Activated CD4-positive, alpha-beta memory T cell treated with anti-CD3 and anti-CD28 coated beads, Interleukin-2, amount 10 ng/mL, durations not matched to agents 7 days and 5 days (primary cell): ENCODE data around the gene MYO1B. TPM values are rescaled to one million over a fixed set of nuclear protein-coding genes. Genes with fewer than 3 reads are reported as not detected.

Experiments
- CTCF ChIA-PET: fragments of 350-600 bp; sonication (Branson Sonifier 250); formaldehyde crosslinking; loops from one replicate; lab custom pipeline; 2021; ENCODE audit warnings: antibody characterized with exemption, inconsistent platforms; lab: Charles Lee
- POLR2A ChIA-PET: fragments of 350-600 bp; sonication (Branson Sonifier 250); formaldehyde crosslinking; loops from one replicate; lab custom pipeline; 2021; ENCODE audit warnings: antibody characterized with exemption; lab: Charles Lee
- DNase-seq: peaks from one replicate; pipeline ENCODE4 v3.0.0-alpha.2; 2020
- H3K27ac Mint-ChIP-seq: one replicate; pipeline ENCODE4 v1.8.0; 2021; ENCODE audit warnings: mild to moderate bottlenecking, mixed read lengths
- H3K27me3 Mint-ChIP-seq: one replicate; pipeline ENCODE4 v1.8.0; 2021; ENCODE audit warnings: mixed read lengths
- H3K36me3 Mint-ChIP-seq: one replicate; pipeline ENCODE4 v1.8.0; 2021; ENCODE audit warnings: low read depth, mixed read lengths
- H3K4me1 Mint-ChIP-seq: one replicate; pipeline ENCODE4 v1.8.0; 2021; ENCODE audit warnings: mixed read lengths
- H3K4me3 Mint-ChIP-seq: one replicate; pipeline ENCODE4 v1.8.0; 2021; ENCODE audit warnings: mild to moderate bottlenecking, mixed read lengths
- H3K9me3 Mint-ChIP-seq: one replicate; pipeline ENCODE4 v1.8.0; 2021; ENCODE audit warnings: mixed read lengths
- total RNA-seq, 2 experiments: library from RNA; stranded (reverse); gene quantifications; one replicate each; pipeline ENCODE4 v1.2.3, GENCODE V29; 2021

The MYO1B gene
- total RNA-seq, 2 experiments from 2014 or later = 2.1 to 2.9 TPM

- H3K27ac Mint-ChIP-seq = no peak overlapping the region
- POLR2A ChIA-PET = no interaction called here
- no peaks in the 10 kb centered on the region for H3K4me1 Mint-ChIP-seq
- H3K36me3 Mint-ChIP-seq = no peaks in the 10 kb centered on the region
- H3K9me3 Mint-ChIP-seq = no peaks in the 10 kb centered on the region
- H3K27me3 Mint-ChIP-seq = no peaks in the 10 kb centered on the region
- CTCF ChIA-PET = no interaction called here
- H3K4me3 Mint-ChIP-seq = no peak overlapping the region
- no peak for DNase-seq
Measured at GRCh38 chr2:191312163-191312562, 67.0 kb downstream of the MYO1B start.

GRCh38 chr2:191312662-191313061 is 67.5 kb downstream of the MYO1B start:
- Mint-ChIP-seq H3K36me3 (no peaks in the 10 kb centered on the region), H3K27me3 (no peaks in the 10 kb centered on the region), H3K9me3 (no peaks in the 10 kb centered on the region), H3K4me1 (no peaks in the 10 kb centered on the region), H3K4me3 (no peak overlapping the region), H3K27ac (no peak overlapping the region)
- DNase-seq = no peak
- ChIA-PET POLR2A (no interaction called here), CTCF (no interaction called here)

- ChIA-PET CTCF (no interaction called here), POLR2A (no interaction called here)
- Mint-ChIP-seq H3K36me3 (no peaks in the 10 kb centered on the region), H3K4me1 (no peaks in the 10 kb centered on the region), H3K4me3 (no peak overlapping the region), H3K27me3 (no peaks in the 10 kb centered on the region), H3K27ac (no peak overlapping the region), H3K9me3 (no peaks in the 10 kb centered on the region)
- DNase-seq = no peak
Measured at GRCh38 chr2:191314697-191315364, 69.6 kb downstream of the MYO1B start.

- no peak overlapping the region for H3K4me3 Mint-ChIP-seq
- H3K36me3 Mint-ChIP-seq = no peaks in the 10 kb centered on the region
- no peak for DNase-seq
- no peak overlapping the region for H3K27ac Mint-ChIP-seq
- CTCF ChIA-PET = no interaction called here
- H3K4me1 Mint-ChIP-seq = no peaks in the 10 kb centered on the region
- POLR2A ChIA-PET = no interaction called here
- no peaks in the 10 kb centered on the region for H3K9me3 Mint-ChIP-seq
- no peaks in the 10 kb centered on the region for H3K27me3 Mint-ChIP-seq
Measured at GRCh38 chr2:191315365-191315752, 70.2 kb downstream of the MYO1B start.

GRCh38 chr2:191316246-191316994 is 71.2 kb downstream of the MYO1B start:
- ChIA-PET POLR2A (no interaction called here), CTCF (no interaction called here)
- Mint-ChIP-seq H3K27me3 (no peaks in the 10 kb centered on the region), H3K4me1 (no peaks in the 10 kb centered on the region), H3K36me3 (no peaks in the 10 kb centered on the region), H3K27ac (no peak overlapping the region), H3K9me3 (no peaks in the 10 kb centered on the region), H3K4me3 (no peak overlapping the region)
- DNase-seq = no peak

- H3K27me3 Mint-ChIP-seq = no peaks in the 10 kb centered on the region
- ChIA-PET POLR2A (no interaction called here), CTCF (no interaction called here)
- peaks cover 11% of the 10 kb centered on the region for H3K4me1 Mint-ChIP-seq
- no peaks in the 10 kb centered on the region for H3K9me3 Mint-ChIP-seq
- no peak overlapping the region for H3K27ac Mint-ChIP-seq
- DNase-seq = no peak
- no peaks in the 10 kb centered on the region for H3K36me3 Mint-ChIP-seq
- no peak overlapping the region for H3K4me3 Mint-ChIP-seq
Measured at GRCh38 chr2:191318037-191318728, 73.0 kb downstream of the MYO1B start.

GRCh38 chr2:191318729-191319078 is 73.5 kb downstream of the MYO1B start:
- Mint-ChIP-seq H3K27me3 (no peaks in the 10 kb centered on the region), H3K36me3 (no peaks in the 10 kb centered on the region), H3K27ac (no peak overlapping the region), H3K4me3 (no peak overlapping the region), H3K9me3 (peaks cover 3% of the 10 kb centered on the region), H3K4me1 (peaks cover 11% of the 10 kb centered on the region)
- ChIA-PET CTCF (no interaction called here), POLR2A (no interaction called here)
- no peak for DNase-seq

GRCh38 chr2:191319186-191319585 is 74.0 kb downstream of the MYO1B start:
- Mint-ChIP-seq H3K27me3 (no peaks in the 10 kb centered on the region), H3K36me3 (no peaks in the 10 kb centered on the region), H3K4me3 (no peak overlapping the region), H3K9me3 (peaks cover 3% of the 10 kb centered on the region), H3K4me1 (peaks cover 11% of the 10 kb centered on the region), H3K27ac (no peak overlapping the region)
- ChIA-PET POLR2A (no interaction called here), CTCF (no interaction called here)
- no peak for DNase-seq

GRCh38 chr2:191320881-191321280 is 75.7 kb downstream of the MYO1B start:
- Mint-ChIP-seq H3K36me3 (no peaks in the 10 kb centered on the region), H3K4me1 (peaks cover 11% of the 10 kb centered on the region), H3K27ac (no peak overlapping the region), H3K27me3 (no peaks in the 10 kb centered on the region), H3K9me3 (peaks cover 3% of the 10 kb centered on the region), H3K4me3 (no peak overlapping the region)
- no peak for DNase-seq
- ChIA-PET POLR2A (no interaction called here), CTCF (no interaction called here)

GRCh38 chr2:191321861-191322662 is 76.9 kb downstream of the MYO1B start:
- CTCF ChIA-PET = no interaction called here
- H3K27me3 Mint-ChIP-seq = no peaks in the 10 kb centered on the region
- no peak overlapping the region for H3K4me3 Mint-ChIP-seq
- H3K36me3 Mint-ChIP-seq = no peaks in the 10 kb centered on the region
- POLR2A ChIA-PET = interaction anchor here (0.6 kb wide), 1 partner anchor 819 kb away, joined by 3 read pairs; no protein-coding TSS in a partner anchor
- H3K27ac Mint-ChIP-seq = no peak overlapping the region
- H3K9me3 Mint-ChIP-seq = peaks cover 3% of the 10 kb centered on the region
- DNase-seq = no peak
- peaks cover 11% of the 10 kb centered on the region for H3K4me1 Mint-ChIP-seq

- Mint-ChIP-seq H3K36me3 (no peaks in the 10 kb centered on the region), H3K27me3 (peaks cover 2% of the 10 kb centered on the region), H3K4me1 (peaks cover 11% of the 10 kb centered on the region), H3K9me3 (peaks cover 3% of the 10 kb centered on the region), H3K27ac (no peak overlapping the region), H3K4me3 (no peak overlapping the region)
- CTCF ChIA-PET = no interaction called here
- POLR2A ChIA-PET = no interaction called here
- no peak for DNase-seq
Measured at GRCh38 chr2:191322828-191323506, 77.8 kb downstream of the MYO1B start.

- H3K36me3 Mint-ChIP-seq = no peaks in the 10 kb centered on the region
- H3K9me3 Mint-ChIP-seq = peaks cover 3% of the 10 kb centered on the region
- POLR2A ChIA-PET = no interaction called here
- DNase-seq = no peak
- H3K4me3 Mint-ChIP-seq = no peak overlapping the region
- CTCF ChIA-PET = no interaction called here
- no peak overlapping the region for H3K27ac Mint-ChIP-seq
- H3K27me3 Mint-ChIP-seq = peaks cover 8% of the 10 kb centered on the region
- H3K4me1 Mint-ChIP-seq = peaks cover 11% of the 10 kb centered on the region
Measured at GRCh38 chr2:191325651-191326365, 80.6 kb downstream of the MYO1B start.
